SW480 (cell line): ENCODE results near the gene PDE4A.
"Not testable (repeated sequence)": the region's sequence is repeated elsewhere in the genome, so short reads cannot be mapped to it uniquely, and the experiment has no call there.

ENCODE experiments used
- DNase-seq: peaks from one replicate; pipeline ENCODE4 v3.0.0-alpha.2; 2016; ENCODE audit warnings: low spot score

The PDE4A gene

DNA sequence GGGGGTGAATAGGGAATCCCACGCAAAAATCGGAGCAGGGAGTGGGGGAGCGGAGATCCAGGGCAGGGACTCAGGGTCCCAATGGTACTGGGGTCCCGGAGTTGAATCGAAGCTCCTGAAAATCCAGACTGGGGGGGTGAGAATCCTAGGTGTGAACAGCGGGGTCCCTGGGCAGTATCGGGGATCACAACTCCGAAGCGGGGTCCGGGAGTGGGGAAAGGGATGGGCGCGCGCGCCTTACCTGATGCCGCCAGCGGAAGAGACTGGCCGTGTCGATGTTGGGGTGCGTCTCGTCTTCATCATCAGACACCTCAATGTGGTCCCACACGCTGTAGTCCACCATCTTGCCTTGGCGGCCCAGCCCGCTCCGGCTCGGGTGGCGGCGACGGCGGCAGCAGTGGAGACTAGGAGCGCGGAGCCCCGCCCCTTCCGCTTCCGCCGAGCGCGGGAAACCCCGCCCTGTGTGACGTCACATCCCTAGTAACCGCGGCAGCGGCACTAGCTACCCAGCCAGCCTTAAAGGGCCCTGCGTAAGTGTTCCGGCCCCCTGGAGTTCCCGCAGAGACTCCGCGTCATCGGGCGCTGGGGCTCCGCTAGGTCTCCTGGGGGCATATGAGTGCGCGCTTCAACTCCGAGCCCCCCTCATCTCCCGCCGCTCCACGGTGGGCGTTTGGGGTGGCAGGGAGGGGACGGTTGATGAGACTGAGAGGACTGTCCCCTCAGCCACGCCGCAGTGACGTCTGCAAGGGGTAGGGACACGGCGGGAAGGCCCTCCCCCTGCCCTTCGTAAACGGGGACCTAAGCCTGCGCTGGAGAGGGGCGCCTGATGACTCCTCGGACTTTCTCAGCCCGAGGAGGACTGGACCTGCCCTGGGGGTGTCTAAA, 17.0 kb upstream of the PDE4A start, which contains the start of gene CDC37:
TSS of gene CDC37 (minus strand) at position 406 of the 885 bp plus-strand sequence. CDS start at position 343, 63 bp downstream.
- peak; percentile 95 for DNase-seq

DNA sequence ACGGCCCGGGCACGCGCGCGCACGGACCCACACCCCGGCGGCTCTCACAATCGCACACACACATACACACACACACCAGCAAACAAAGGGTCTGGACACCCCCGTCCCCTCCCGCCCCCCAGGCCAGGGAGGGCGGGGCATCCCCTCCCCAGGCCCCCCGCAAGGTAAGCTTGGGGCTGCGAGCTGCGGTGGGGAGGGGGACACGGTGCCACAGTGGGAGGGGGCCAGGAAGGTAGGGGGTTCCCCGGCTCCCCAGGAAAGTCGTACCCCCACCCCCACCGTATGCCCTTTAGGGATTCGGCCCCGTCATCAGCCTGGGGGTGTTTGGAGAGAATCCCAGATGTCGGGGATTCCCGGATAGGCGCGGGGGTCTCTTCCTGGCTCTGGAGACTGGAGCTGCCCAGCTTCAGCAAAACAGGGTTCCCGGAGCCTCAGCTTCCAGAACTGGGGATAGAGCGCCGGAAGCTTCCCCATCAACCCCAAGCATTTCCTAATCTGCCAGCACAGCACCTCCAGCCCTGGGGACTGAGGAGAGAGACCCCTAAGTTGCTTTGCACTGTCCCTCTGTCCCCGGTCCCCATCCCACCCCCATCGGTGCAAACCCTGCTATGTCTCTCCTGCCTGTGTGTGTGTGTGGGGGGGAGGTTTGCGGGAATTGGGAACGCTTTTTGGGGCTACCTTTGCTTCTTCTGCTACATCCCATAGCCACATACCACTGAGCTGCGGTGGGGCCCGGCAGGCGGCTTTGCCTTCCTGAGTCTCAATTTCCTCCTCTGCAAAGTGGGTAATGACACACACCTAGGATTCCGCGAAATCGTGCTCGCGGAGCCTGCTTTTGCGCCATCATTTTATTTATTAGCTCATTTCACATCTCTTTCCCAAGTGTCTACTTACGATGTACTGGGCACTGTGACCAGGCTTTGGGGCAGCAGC, 15.2 kb upstream of the PDE4A start:
- DNase-seq: no peak

DNA sequence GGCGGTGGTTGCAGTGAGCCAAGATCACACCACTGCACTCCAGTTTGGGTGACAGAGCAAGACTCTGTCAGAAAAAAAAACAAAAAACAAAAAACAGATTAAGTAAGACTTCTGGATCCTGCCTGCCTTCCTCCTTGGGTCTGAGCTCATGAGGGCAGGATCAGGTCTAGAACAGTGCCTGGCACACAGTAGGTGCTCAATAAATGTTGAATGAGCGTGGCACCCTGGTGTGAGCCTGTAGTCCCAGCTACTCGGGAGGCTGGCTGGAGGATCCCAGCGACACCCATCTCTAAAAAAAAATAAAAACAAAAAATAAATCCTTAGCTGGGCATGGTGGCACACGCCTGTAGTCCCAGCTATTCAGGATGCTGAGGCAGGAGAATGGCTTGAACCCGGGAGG, 14.1 kb upstream of the PDE4A start:
- no peak for DNase-seq

DNA sequence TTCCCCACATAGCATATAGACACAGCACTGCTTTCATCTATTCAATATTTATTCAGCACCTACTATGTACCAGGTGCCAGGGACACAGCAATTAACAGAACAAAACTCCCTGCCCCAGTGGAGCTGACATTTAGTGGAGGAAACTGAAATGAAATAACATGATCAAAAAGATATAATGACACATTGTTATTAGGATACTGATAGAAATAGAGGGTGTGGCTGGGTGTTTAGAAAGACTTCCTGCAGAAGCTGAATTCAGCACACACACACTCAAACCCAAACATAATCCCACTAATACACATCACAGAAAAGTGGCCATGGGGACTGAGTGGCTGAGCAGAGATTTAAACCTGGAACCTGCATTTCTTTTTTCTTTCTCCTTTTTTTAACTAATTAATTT, 13.2 kb upstream of the PDE4A start:
- DNase-seq: no peak

DNA sequence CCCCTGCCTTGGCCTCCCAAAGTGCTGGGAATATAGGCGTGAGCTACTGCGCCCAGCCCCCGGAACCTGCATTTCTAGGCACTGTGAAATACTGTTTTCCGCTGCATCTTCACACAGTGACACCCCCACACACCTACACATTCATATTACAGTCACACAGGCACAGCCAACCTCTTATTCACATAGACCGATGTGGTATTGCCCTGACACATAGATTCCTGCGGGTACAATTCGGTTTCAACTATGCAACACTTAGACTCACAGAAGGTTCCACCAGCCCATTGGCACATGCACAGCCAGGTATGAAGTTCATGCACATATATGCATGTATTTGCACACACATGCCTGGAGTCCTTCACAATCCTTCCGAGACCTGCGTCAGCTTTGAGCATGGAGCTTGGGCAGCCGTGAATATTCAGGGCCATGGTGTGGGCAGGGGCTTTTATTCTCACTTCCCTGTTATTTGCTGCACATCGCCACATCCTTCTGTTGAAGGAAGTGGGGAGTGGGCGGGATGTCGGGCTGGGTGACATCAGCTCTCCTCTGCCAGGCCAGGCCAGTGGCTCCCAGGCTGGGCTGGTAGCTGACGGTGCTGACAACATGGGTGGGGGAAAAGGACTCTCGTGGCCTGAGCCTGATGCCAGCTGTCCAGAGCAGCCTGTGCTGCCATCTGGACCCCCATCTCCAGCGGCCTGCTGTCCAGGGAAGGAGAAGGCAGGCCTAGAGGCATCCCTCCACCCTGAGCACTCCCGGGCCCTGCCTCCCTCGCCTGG, 11.6 kb upstream of the PDE4A start:
- DNase-seq: no peak

DNA sequence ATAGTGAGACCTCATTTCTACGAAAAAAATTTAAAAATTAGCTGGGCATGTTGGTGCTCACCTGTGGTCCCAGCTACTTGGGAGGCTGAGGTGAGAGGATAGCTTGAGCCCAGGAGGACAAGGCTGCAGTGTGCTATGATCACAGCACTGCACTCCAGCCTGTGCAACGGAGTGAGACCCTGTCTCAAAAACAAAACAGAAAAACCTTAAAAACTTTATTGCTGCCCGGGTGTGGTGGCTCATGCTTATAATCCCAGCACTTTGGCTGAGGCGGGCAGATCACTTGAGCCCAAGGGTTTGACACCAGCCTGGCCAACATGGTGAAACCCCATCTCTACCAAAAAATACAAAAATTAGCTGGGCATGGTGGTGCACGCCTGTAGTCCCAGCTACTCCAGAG, 9.1 kb upstream of the PDE4A start:
- not testable (repeated sequence) for DNase-seq

DNA sequence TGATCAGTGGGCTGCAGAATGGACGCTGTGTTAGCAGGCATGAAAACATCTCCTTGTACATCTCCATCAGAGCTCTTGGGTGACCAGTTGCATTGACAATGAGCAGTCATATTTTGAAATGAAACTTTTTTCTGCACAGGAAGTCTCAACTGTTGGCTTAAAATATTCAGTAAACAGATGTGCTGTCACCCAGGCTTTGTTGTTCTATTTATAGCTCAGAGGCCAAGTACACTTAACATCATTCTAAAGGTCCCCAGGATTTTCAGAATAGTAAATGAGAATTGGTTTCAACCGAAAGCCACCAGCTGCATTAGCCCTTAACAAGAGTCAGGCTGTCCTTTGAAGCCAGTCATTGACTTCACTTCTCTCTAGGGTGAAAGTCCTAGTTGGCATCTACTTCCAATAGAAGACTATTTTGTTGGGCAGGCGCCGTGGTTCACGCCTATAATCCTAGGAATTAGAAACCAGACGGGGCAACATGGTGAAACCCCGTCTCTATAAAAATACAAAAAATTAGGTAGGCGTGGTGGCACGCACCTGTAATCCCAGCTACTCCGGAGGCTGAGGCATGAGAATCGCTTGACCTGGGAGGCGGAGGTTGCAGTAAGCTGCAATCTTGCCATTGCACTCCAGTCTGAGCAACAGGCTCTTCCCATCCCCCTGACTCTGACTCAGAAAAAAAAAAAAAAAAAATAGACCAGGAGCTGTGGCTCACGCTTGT, 7.9 kb upstream of the PDE4A start:
- no peak for DNase-seq

DNA sequence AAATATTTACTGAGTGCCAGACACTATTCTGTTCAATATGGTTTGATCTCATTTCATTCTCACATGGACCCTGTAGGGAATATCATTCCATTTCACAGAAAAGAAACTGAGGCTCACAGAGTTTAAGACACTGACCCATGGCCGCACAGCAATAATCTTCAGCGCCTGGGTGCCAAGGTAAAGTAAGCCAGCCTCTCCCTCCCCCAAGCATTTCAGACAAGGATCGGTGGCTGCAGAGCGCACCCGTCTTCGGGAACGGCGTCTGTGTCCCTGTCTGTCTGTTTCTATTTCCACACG, 4.3 kb upstream of the PDE4A start:
- DNase-seq: no peak

DNA sequence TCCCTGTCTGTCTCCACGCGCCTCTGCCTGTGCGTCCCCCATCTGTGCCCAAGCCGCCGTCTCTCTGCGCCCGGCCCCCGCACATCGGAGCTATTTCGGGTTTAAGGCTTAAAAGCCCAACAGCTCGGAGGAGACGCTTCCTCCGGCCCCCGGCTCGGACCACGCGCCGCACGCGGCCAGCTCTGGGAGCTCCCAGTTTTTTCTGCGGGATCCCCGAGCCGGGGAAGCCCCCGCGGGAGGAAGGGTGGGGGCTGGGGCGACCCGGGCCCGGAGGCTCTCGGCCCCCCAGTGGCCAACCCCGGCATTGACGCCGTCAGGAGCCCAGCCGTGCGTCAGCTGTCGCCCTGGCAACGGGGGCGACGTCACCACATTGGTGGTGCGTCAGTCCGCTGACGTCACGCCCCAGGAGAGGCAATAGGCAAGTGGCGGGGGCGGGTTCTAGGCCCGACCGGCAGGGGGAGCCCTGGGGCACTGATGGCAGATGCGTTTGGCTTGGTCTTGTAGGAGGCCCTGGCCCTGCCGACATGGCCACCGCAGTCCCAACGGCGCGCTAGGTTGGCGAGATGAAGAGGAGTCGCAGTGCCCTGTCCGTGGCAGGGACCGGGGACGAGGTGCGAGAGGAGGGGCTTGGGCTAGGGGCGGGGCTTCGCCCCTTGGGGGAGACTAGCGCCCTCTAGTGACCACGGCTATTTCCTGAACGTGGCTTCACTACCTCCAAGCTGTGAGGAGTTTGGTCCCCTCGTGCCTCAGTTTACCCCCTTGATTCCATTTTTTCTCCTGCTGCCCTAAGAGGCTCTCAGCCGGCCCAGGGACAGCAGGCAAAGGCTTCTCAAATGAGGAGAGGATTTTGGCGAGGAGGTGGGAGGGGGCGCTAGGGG, 3.7 kb upstream of the PDE4A start:
- peak; percentile 93 for DNase-seq

DNA sequence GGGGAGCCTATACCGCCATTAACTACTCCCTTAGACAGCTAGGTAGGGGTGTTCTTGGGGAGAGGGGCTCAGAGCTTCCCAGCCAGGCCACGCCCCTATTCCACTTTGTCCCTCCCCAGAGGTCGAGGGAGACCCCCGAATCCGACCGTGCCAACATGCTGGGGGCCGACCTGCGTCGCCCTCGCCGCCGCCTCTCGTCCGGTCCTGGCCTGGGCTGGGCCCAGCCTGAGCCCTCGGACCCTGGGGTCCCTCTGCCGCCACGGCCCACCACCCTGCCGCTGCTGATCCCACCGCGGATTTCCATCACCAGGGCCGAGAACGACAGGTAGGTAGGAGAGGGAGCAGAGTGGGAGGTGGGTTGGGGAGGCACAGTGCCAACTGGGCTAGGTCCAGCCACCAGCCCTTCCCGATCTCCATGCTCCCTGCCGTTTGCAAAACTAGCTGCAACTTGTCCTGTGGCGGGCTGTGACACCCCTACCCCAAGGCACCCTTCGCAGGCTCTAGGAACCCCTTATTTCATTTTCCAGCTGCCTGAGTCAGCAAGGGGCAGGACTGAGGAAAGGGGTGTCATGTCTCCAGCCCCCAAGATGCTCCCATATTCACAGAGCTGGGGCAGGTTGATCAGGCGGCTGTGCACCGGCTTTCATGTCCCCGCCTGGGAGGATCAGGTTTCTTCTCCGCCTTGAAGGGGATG, 2.6 kb upstream of the PDE4A start:
- DNase-seq: no peak

DNA sequence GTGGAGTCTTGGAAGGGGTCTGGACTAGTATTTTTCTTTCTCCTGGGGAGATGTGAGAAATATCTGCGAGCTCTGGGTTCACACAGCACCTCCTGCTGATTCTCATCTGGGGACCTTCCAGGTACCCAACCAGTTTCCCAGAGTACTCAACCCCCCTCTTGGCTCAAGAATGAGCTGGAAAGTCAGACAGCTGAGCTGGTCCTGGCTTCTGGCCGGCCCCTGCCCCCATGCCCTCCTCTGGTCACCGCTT, 2.2 kb upstream of the PDE4A start:
- no peak for DNase-seq

DNA sequence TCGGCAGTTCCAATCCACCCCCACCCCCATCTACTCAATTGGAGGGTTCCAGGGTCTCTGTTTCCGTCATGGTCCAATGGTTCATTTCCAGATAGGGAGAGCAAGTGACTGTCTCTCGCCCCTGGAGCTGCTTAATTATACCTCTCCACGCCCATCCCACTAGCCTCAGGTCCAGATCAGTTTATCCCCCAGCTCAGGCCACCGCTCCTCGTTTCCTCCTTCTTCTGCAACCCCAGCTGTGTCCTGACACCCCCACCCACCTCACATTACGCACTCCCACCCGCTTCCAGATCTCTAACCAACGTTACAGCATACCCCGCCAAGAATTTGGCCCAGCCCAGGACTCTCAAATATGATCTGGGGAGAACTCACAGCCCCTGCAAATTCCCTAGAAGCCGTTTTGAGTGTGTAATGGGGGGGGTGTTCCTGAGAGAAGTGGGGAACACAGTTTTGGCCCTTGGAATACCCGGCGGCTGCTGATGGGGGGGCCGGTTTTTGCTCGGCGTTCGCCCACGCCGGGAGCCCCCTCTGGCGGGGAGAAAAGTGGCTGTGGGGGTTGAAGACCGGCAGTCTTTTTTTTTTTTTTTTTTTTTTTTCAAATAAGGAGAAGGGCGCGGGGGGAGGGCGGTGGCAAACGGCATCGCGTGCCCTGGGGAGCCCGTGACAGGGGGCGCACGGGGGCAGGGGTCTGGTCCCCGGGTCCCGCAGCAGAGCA, 1.7 kb upstream of the PDE4A start:
- DNase-seq: peak; percentile 55

DNA sequence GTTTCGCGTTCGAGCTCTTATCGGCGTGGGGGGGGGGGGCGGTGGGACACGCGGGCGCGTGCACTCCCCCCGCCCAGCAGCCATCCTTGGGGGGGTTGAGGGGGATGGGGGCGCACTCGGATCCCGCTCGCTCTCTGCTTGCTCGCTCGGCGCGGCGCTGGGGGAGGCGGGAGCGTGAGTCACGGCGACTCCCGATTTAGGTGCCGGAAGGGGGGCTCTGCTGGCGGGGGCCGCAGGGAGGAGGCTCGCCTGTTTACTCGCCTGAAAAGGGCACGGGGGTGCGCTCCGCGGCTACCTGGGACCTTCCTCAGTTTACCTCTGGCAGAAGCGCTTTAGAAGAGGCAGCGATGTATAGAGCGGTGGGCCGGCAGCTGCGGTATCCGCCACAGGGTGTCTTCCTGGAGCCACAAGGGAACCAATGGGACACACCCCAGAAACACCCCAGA, 1.1 kb upstream of the PDE4A start:
- no peak for DNase-seq

DNA sequence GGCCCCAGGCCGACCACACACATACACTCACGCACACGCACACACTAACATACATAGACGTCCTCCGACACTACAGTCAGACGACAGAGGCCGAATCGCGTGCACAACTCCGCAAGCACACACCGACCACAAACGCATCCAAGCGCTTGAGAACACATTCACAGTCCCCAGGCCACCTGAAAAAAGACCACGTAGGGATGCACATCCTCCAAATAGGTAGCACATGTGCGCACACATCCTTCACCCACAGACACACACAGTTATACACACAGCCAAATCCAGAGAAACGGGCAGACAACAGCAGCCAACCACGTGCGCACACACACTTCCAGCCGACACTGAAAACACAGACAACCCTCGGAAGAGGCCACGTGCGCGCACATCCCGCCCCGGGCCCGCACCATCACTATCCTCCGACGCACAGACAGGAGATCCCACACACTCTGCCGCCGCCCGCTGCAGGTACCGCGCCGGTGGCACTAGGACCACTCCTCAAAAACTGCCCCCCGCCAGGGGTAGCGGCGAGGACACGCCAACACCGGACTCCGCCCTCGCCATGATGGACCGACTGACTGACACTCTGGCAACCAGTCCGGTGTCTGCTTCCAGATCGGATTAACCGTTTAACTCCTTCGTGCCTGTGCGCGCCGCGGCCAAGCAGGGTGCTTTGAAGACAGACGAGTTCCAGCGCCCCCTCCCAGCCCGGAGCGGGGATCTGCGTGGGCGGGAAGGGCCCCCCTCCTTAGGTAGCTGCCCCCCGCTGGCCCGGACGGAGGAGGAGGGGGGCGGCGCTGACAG, 493 bp upstream of the PDE4A start:
- DNase-seq: peak; percentile 91

DNA sequence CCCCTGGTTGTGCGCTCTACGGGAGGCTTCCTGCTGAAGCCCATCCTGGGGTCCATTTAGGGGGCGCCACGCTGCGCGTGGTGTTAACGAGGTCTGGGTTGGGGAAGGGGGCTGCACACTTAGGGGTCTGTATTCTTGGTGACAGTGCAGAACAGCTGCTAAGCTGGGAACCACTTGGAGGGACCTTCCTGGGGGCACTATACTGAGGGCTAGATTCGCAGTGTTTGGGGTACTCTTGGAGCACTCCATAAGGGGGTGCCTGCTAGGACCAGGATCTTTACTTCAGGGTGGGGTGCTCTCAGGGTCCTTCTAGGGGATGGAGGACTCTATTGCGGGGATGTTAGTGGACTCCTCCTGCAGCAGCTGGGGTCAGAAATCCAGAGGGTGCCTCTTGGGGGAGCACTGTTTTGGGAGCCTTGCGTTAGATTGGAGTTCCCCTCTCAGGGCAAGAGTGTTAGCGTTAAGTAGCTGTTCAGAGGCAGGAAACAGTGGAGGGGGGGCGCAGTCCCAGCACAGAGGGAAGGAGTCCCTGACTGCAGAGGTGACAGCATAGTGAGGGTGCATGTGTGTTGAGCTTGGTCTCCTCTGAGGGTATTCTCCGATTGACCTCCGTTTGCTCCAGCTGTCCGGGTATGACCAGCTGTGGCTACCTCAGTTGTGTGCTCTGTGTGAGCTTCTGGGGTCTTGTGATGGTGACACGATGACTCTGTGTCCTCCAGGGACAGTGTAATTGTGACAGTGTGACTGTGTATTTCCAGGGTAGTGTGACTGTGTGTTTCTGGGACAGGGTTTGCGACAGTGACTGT, 1.1 kb downstream of the PDE4A start:
- no peak for DNase-seq

DNA sequence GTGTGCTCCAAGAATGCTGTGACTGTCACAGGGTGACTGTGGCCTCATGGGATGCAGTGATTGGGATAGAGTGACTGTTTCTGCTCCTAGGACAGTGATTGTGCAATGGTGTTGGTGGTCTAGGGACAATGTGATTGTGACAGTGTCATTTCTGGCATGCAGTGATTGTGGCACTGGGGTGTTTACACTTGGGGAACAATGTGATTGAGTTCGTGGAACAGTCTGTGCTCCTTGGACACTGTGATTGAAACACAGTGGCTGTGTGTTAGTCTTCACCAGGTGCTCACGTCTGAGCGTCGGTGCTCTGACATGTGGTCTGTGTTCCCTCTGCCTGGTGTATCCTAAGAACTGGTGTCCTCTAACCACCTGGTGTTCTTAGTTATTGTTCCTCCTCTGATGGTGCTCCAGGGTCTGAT, 1.7 kb downstream of the PDE4A start:
- DNase-seq: no peak

DNA sequence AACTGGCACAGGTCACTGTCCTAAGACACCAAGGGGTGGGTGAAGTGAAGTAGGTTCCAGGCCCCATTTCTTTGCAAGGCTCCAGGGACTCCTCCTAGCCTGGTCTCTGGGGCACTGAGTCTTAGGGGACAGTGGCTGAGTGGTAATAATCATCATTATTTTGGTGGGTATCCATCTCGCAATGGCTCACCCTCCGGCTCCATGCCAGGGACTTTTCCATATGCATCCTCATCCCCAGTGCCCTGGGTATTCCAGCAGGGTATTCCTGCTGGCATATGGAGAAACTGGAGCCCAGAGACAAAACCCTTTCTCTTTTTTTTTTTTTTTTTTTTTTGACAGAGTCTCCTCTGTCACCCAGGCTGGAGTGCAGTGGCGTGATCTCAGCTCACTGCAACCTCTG, 2.5 kb downstream of the PDE4A start:
- no peak for DNase-seq
